Measurements from ENCODE around the gene GUCY2F.

GUCY2F gene

DNA sequence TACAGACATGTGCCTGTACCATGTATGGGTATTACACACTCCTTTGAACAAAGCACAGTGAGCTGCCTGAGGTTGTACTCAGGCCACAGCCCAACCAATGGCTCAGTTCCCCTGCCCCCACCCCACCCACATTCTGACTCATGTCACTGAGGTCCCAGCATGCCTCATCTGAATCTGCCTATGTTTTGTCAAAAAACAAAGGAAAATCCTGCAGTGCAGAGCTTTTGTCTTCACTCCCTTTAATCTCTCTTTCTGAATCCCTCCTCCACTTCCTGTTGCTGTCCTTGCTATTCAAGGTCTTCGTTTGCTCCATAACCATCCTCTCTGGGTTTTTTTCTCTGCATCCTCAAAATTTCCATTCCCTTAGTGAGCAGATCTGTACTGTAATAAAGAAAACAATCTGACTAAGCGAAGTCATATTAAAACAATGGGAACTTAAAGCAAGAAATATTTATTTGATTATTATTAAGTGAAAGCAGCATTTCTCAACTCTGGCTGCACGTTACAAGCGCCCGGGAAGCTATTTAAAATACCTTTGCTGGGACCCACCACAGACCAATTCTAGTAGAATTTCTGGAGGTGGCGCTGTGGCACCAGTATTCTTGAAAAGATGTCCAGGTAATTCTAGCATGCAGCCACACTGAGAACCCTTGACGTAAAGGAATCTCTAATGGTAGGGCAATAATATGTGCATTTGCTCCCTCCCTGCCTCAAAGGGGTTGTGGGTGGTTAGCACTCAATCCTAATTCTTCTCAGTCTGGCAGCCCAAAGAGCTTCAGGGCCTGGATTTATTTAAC is 8.7 kb downstream of the GUCY2F start:
- H3K4me1 Mint-ChIP-seq = peaks cover 12% of the 10 kb centered on the region
- no peak overlapping the region for H3K4me3 Mint-ChIP-seq
- peak; percentile 60 for DNase-seq

GRCh38 chrX:109464231-109464630 is 17.7 kb downstream of the GUCY2F start:
- Mint-ChIP-seq H3K36me3 (ENCODE audit: low read depth) (no peaks in the 10 kb centered on the region), H3K27me3 (ENCODE audit: low read depth, poor library complexity) (no peaks in the 10 kb centered on the region), H3K27ac (no peak overlapping the region), H3K9me3 (no peaks in the 10 kb centered on the region), H3K4me1 (no peaks in the 10 kb centered on the region), H3K4me3 (no peak overlapping the region)
- DNase-seq = no peak
- TF ChIP-seq, protein P1, sequence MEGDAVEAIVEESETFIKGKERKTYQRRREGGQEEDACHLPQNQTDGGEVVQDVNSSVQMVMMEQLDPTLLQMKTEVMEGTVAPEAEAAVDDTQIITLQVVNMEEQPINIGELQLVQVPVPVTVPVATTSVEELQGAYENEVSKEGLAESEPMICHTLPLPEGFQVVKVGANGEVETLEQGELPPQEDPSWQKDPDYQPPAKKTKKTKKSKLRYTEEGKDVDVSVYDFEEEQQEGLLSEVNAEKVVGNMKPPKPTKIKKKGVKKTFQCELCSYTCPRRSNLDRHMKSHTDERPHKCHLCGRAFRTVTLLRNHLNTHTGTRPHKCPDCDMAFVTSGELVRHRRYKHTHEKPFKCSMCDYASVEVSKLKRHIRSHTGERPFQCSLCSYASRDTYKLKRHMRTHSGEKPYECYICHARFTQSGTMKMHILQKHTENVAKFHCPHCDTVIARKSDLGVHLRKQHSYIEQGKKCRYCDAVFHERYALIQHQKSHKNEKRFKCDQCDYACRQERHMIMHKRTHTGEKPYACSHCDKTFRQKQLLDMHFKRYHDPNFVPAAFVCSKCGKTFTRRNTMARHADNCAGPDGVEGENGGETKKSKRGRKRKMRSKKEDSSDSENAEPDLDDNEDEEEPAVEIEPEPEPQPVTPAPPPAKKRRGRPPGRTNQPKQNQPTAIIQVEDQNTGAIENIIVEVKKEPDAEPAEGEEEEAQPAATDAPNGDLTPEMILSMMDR (IDR thresholded peaks at IDR 0.05) = no peak

More for the DNA sequence above, 8.7 kb downstream of the GUCY2F start:
- no peak overlapping the region for H3K27ac Mint-ChIP-seq
- no peaks in the 10 kb centered on the region for H3K9me3 Mint-ChIP-seq
- TF ChIP-seq, protein P1 (IDR thresholded peaks at IDR 0.05) = peak; percentile 59
- peaks cover 2% of the 10 kb centered on the region for H3K27me3 Mint-ChIP-seq (ENCODE audit: low read depth, poor library complexity)
- H3K36me3 Mint-ChIP-seq (ENCODE audit: low read depth) = no peaks in the 10 kb centered on the region

DNA sequence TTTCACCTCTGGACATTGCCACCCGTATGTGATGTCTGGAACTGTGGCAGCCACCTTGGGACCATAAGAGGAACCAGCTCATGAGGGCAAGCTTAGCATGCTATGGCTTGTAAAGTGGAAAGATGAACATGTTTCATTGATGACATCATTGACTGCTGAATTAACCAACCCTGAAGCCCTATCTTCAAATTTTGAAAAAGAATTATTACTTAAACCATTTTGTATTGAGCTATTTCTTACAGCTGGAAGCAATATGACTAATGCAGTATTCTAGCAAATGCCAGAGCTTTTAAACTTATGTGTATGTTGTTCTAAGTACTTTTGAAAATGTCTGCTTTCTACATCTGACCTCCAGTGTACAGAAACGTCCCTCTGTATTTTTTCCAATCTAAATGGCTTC is 18.1 kb downstream of the GUCY2F start:
- H3K4me1 Mint-ChIP-seq = no peaks in the 10 kb centered on the region
- H3K4me3 Mint-ChIP-seq = no peak overlapping the region
- TF ChIP-seq, protein P1 (IDR thresholded peaks at IDR 0.05) = no peak
- no peak overlapping the region for H3K27ac Mint-ChIP-seq
- no peaks in the 10 kb centered on the region for H3K9me3 Mint-ChIP-seq
- no peak for DNase-seq
- H3K36me3 Mint-ChIP-seq (ENCODE audit: low read depth) = no peaks in the 10 kb centered on the region
- no peaks in the 10 kb centered on the region for H3K27me3 Mint-ChIP-seq (ENCODE audit: low read depth, poor library complexity)

DNA sequence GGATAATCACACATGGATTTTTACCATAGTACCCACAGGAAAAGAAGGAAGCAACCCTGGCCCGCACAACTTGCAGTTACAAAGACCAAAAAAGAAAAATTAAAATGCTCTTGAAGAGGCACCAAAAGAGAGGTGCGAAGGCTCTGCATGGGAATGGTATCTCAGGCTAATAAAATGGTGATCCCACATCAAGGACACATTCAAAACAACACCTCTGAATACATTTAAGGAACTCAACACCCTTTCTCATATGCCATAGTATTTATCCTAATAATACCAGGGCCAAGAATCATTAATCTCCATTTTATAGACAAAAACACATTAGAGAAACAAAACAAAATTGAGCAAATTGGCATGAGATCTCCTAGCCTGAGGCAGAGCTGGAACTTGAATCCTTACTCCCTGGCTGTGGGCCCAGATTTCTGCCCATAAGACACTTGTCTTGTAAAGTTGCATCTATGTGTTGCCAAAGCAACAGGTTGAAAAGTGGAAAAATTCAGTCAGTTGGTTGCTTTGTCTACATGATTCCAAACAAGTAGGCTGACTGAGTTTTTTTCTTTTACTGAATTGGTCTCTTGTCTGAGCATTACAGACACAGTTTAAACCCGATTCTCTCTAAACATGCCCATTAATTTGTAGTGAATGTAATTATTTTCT is 33.5 kb downstream of the GUCY2F start:
- TF ChIP-seq, protein P1 (IDR thresholded peaks at IDR 0.05) = no peak
- Mint-ChIP-seq H3K36me3 (ENCODE audit: low read depth) (no peaks in the 10 kb centered on the region), H3K4me1 (peaks cover 7% of the 10 kb centered on the region), H3K9me3 (peaks cover 15% of the 10 kb centered on the region), H3K27me3 (ENCODE audit: low read depth, poor library complexity) (no peaks in the 10 kb centered on the region), H3K27ac (no peak overlapping the region), H3K4me3 (no peak overlapping the region)
- DNase-seq = no peak

GRCh38 chrX:109441266-109441665 is 40.6 kb downstream of the GUCY2F start:
- H3K27ac Mint-ChIP-seq = no peak overlapping the region
- no peak for DNase-seq
- TF ChIP-seq, protein P1 (IDR thresholded peaks at IDR 0.05) = no peak
- H3K27me3 Mint-ChIP-seq (ENCODE audit: low read depth, poor library complexity) = no peaks in the 10 kb centered on the region
- H3K4me1 Mint-ChIP-seq = no peaks in the 10 kb centered on the region
- H3K4me3 Mint-ChIP-seq = no peak overlapping the region
- no peaks in the 10 kb centered on the region for H3K36me3 Mint-ChIP-seq (ENCODE audit: low read depth)
- peaks cover 10% of the 10 kb centered on the region for H3K9me3 Mint-ChIP-seq
